HG03521 (cell line): ENCODE results near the gene BAIAP3.

Source experiments
- ATAC-seq: cut with Tn5 transposase; IDR thresholded peaks from one replicate; pipeline ENCODE4 v1.9.1; 2021; ENCODE audit warnings: mild to moderate bottlenecking, moderate library complexity; ENCODE audit not compliant: unreplicated experiment

BAIAP3 gene

GRCh38 chr16:1346422-1347285 lies 13.2 kb downstream of the BAIAP3 start:
- no peak for ATAC-seq

- ATAC-seq: no peak
Measured at GRCh38 chr16:1347286-1347855, 13.9 kb downstream of the BAIAP3 start.

GRCh38 chr16:1347962-1348361 lies 14.5 kb downstream of the BAIAP3 start:
- ATAC-seq: no peak

GRCh38 chr16:1348441-1348840 lies 15.0 kb downstream of the BAIAP3 start:
- no peak for ATAC-seq

GRCh38 chr16:1348926-1349325 lies 15.5 kb downstream of the BAIAP3 start:
- no peak for ATAC-seq

- ATAC-seq: no peak
Measured at GRCh38 chr16:1349351-1349750, 15.9 kb downstream of the BAIAP3 start.

GRCh38 chr16:1349951-1350350 lies 16.5 kb downstream of the BAIAP3 start:
- ATAC-seq: no peak

GRCh38 chr16:1350691-1351090 lies 17.2 kb downstream of the BAIAP3 start:
- ATAC-seq: no peak

- ATAC-seq: peak; percentile 6
Measured at GRCh38 chr16:1351215-1351581, 17.8 kb downstream of the BAIAP3 start.

- peak; percentile 77 for ATAC-seq
Measured at GRCh38 chr16:1351582-1352362, 18.3 kb downstream of the BAIAP3 start, which contains the start of the genes GNPTG and TSR3. GNPTG (plus strand) TSS chr16:1351931; CDS start chr16:1351966, 35 bp downstream. TSR3 (minus strand) TSS chr16:1351878; CDS start chr16:1351804, 74 bp downstream.

- no peak for ATAC-seq
Measured at GRCh38 chr16:1354815-1355540, 21.5 kb downstream of the BAIAP3 start.

- no peak for ATAC-seq
Measured at GRCh38 chr16:1355591-1355990, 22.1 kb downstream of the BAIAP3 start.

GRCh38 chr16:1356061-1356900 lies 22.8 kb downstream of the BAIAP3 start:
- ATAC-seq: no peak

GRCh38 chr16:1357906-1358566 lies 24.6 kb downstream of the BAIAP3 start:
- no peak for ATAC-seq

- ATAC-seq: no peak
Measured at GRCh38 chr16:1361685-1362360, 28.4 kb downstream of the BAIAP3 start.

GRCh38 chr16:1362807-1363206 lies 29.4 kb downstream of the BAIAP3 start:
- no peak for ATAC-seq

GRCh38 chr16:1363501-1364041 lies 30.1 kb downstream of the BAIAP3 start:
- ATAC-seq: no peak

GRCh38 chr16:1364510-1364909 lies 31.1 kb downstream of the BAIAP3 start:
- ATAC-seq: no peak
